H9 (cell line): ENCODE measurements around the gene ADARB2. TPM values are rescaled to one million over a fixed set of nuclear protein-coding genes. Genes with fewer than 3 reads are reported as not detected.

Experiments
- DNase-seq: peaks from one replicate; pipeline ENCODE4 v3.0.0-alpha.2; 2017
- H2AFZ ChIP-seq: one replicate; pipeline ENCODE4 v1.6.1; 2013; ENCODE audit warnings: mild to moderate bottlenecking, low read length, control low read depth, moderate library complexity
- H2AK5ac ChIP-seq: 2 replicates; pipeline ENCODE4 v1.6.1; 2013; ENCODE audit warnings: low read length, control low read depth, mixed read lengths; ENCODE audit not compliant: insufficient read length
- H2BK120ac ChIP-seq: one replicate; pipeline ENCODE4 v1.6.1; 2013; ENCODE audit warnings: low read depth, mild to moderate bottlenecking, low read length, control low read depth, inconsistent platforms; ENCODE audit not compliant: poor library complexity, severe bottlenecking
- H2BK12ac ChIP-seq: 2 replicates; pipeline ENCODE4 v1.6.1; 2013; ENCODE audit warnings: low read length, control low read depth, mixed read lengths, low read depth; ENCODE audit not compliant: insufficient read length
- H2BK15ac ChIP-seq: 2 replicates; pipeline ENCODE4 v1.6.1; 2013; ENCODE audit warnings: low read depth, low read length, control low read depth
- H2BK20ac ChIP-seq: one replicate; pipeline ENCODE4 v1.6.1; 2013; ENCODE audit warnings: low read depth, mild to moderate bottlenecking, low read length, control low read depth, inconsistent platforms; ENCODE audit not compliant: poor library complexity, severe bottlenecking
- H2BK5ac ChIP-seq: 2 replicates; pipeline ENCODE4 v1.6.1; 2013; ENCODE audit warnings: low read length, control low read depth, mixed read lengths; ENCODE audit not compliant: insufficient read length
- H3K14ac ChIP-seq: 2 replicates; pipeline ENCODE4 v1.6.1; 2013; ENCODE audit warnings: low read length, control low read depth; ENCODE audit not compliant: insufficient read depth
- H3K18ac ChIP-seq: 2 replicates; pipeline ENCODE4 v1.6.1; 2013; ENCODE audit warnings: low read depth, mild to moderate bottlenecking, mixed read lengths, low read length, control low read depth; ENCODE audit not compliant: insufficient read length
- H3K23ac ChIP-seq: 2 replicates; pipeline ENCODE4 v1.6.1; 2013; ENCODE audit warnings: low read length, control low read depth, mixed read lengths, low read depth; ENCODE audit not compliant: insufficient read length
- H3K23me2 ChIP-seq: 2 replicates; pipeline ENCODE4 v1.6.1; 2013; ENCODE audit warnings: low read depth, mild to moderate bottlenecking, mixed read lengths, low read length, control low read depth; ENCODE audit not compliant: insufficient read length, poor library complexity, severe bottlenecking
- H3K27ac ChIP-seq: 2 replicates; pipeline ENCODE4 v1.5.1; 2013; ENCODE audit warnings: low read length, control low read depth, mixed read lengths, low read depth; ENCODE audit not compliant: insufficient read length
- H3K27me3 ChIP-seq: 2 replicates; pipeline ENCODE4 v1.6.1; 2013; ENCODE audit warnings: low read length, control low read depth, inconsistent platforms; ENCODE audit not compliant: insufficient read depth
- H3K4ac ChIP-seq: 2 replicates; pipeline ENCODE4 v1.6.1; 2013; ENCODE audit warnings: low read depth, mild to moderate bottlenecking, control low read depth, inconsistent platforms, low read length, moderate library complexity
- H3K4me1 ChIP-seq: 2 replicates; pipeline ENCODE4 v1.6.1; 2013; ENCODE audit warnings: low read length, control low read depth, inconsistent platforms; ENCODE audit not compliant: insufficient read depth
- H3K4me2 ChIP-seq: 2 replicates; pipeline ENCODE4 v1.6.1; 2013; ENCODE audit warnings: low read length, control low read depth, mixed read lengths; ENCODE audit not compliant: insufficient read length, insufficient read depth
- H3K56ac ChIP-seq: 2 replicates; pipeline ENCODE4 v1.6.1; 2013; ENCODE audit warnings: low read depth, mild to moderate bottlenecking, mixed read lengths, low read length, control low read depth; ENCODE audit not compliant: insufficient read length
- H3K79me1 ChIP-seq: 2 replicates; pipeline ENCODE4 v1.6.1; 2013; ENCODE audit warnings: low read depth, mild to moderate bottlenecking, moderate library complexity, low read length, control low read depth, inconsistent platforms; ENCODE audit not compliant: insufficient read depth, poor library complexity, severe bottlenecking
- H3K79me2 ChIP-seq: 2 replicates; pipeline ENCODE4 v1.6.1; 2013; ENCODE audit warnings: low read length, control low read depth, inconsistent platforms; ENCODE audit not compliant: insufficient read depth
- H3K9ac ChIP-seq: 2 replicates; pipeline ENCODE4 v1.6.1; 2013; ENCODE audit warnings: low read length, control low read depth, mixed read lengths; ENCODE audit not compliant: insufficient read length; ENCODE audit errors: extremely low read depth
- H3K9me3 ChIP-seq: one replicate; pipeline ENCODE4 v1.6.1; 2013; ENCODE audit warnings: low read depth, low read length, inconsistent platforms; ENCODE audit not compliant: control insufficient read depth
- H3T11ph ChIP-seq: one replicate; pipeline ENCODE4 v1.6.1; 2013; ENCODE audit warnings: mild to moderate bottlenecking, low read length, control low read depth, inconsistent platforms
- H4K20me1 ChIP-seq: one replicate; pipeline ENCODE4 v1.6.1; 2013; ENCODE audit not compliant: control insufficient read depth, insufficient read length, insufficient read depth
- H4K5ac ChIP-seq: 2 replicates; pipeline ENCODE4 v1.6.1; 2013; ENCODE audit warnings: low read depth, mild to moderate bottlenecking, mixed read lengths, low read length, control low read depth; ENCODE audit not compliant: insufficient read length
- H4K8ac ChIP-seq: replicated peaks from 2 replicates; pipeline ENCODE4 v1.6.1; 2013; ENCODE audit warnings: low read length, control low read depth, mixed read lengths, low read depth; ENCODE audit not compliant: insufficient read length
- H4K91ac ChIP-seq: 2 replicates; pipeline ENCODE4 v1.6.1; 2013; ENCODE audit warnings: low read depth, mild to moderate bottlenecking, moderate library complexity, mixed read lengths, low read length, control low read depth; ENCODE audit not compliant: insufficient read length
- H3K27ac Mint-ChIP-seq, 3 experiments: 2 replicates in 2 of 3; 3 replicates in 1 of 3; pipeline ENCODE4 v1.8.0; 2020 to 2021; ENCODE audit warnings: mixed read lengths in 3 of 3, mild to moderate bottlenecking in 1 of 3, moderate library complexity in 1 of 3
- H3K27me3 Mint-ChIP-seq: 2 replicates; pipeline ENCODE4 v1.8.0; 2021; ENCODE audit warnings: low read depth, mild to moderate bottlenecking, moderate library complexity, mixed read lengths
- H3K36me3 Mint-ChIP-seq, 3 experiments: 2 replicates in 2 of 3; 3 replicates in 1 of 3; pipeline ENCODE4 v1.8.0; 2020 to 2021; ENCODE audit warnings: low read depth in 3 of 3, mixed read lengths in 3 of 3; ENCODE audit not compliant: insufficient read depth in 1 of 3
- H3K4me1 Mint-ChIP-seq, 2 experiments: 2 replicates each; pipeline ENCODE4 v1.8.0; 2020; ENCODE audit warnings: mixed read lengths in 2 of 2
- H3K4me3 Mint-ChIP-seq, 2 experiments: 2 replicates in 1 of 2; 3 replicates in 1 of 2; pipeline ENCODE4 v1.8.0; 2020 to 2021; ENCODE audit warnings: mild to moderate bottlenecking in 2 of 2, mixed read lengths in 2 of 2, moderate library complexity in 1 of 2
- H3K9me3 Mint-ChIP-seq, 2 experiments: 2 replicates in 1 of 2; 3 replicates in 1 of 2; pipeline ENCODE4 v1.8.0; 2020; ENCODE audit warnings: mild to moderate bottlenecking in 2 of 2, mixed read lengths in 2 of 2, moderate library complexity in 1 of 2
- CTCF ChIP-seq: fragments of 200-600 bp; sonication (generic); conservative IDR thresholded peaks from 3 replicates; pipeline ENCODE4 v1.8.0; 2021; ENCODE audit warnings: antibody characterized with exemption, mild to moderate bottlenecking
- WGBS: extraction: QIAGEN DNeasy Blood & Tissue Kit; methylation state at CpG from one replicate; pipeline ENCODE4 v1.1.7; 2013; ENCODE audit warnings: missing lambda C conversion rate, low lambda C conversion rate, mixed read lengths; ENCODE audit not compliant: insufficient read length; ENCODE audit errors: extremely low coverage; 5-methylcytosine and 5-hydroxymethylcytosine counted together
- total RNA-seq: library from RNA; stranded (reverse); gene quantifications from 2 replicates; pipeline ENCODE4 v1.2.1, GENCODE V29; 2021

ADARB2 gene
- total RNA-seq, 1 experiment from 2014 or later, result 0.87 TPM

DNA sequence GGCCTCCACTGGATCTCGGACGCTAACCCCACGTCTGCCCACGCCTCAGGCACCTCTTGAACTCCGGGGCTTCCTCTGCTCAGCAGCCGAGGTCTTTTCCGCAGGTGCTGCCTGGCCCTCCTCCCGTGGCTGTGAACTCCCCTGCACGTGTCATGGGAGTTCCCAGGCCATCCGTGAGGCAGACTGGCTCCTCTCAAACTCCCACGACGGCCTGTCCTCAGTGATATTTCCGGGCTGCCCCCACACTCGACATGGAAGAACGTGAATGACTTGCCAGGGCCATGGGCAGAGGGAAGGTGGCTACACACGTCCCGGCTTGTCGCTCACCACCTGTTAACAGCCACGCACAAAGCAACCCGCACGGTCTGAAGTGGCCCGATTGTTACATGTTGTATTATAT lies 110.9 kb downstream of the ADARB2 start:
- Mint-ChIP-seq H3K4me1 (peaks cover 10 to 14% of the 10 kb centered on the region in 2 experiments), H3K27ac (peak overlapping the region in 2 of 3 experiments; percentile 55 to 81; a peak in 2 of 7 replicates), H3K27me3 (no peaks in the 10 kb centered on the region; the same call in 1 of the 2 replicates), H3K9me3 (no peaks in the 10 kb centered on the region), H3K4me3 (no peak overlapping the region), H3K36me3 (no peaks in the 10 kb centered on the region; a peak in 2 of 7 replicates)
- Histone ChIP-seq H3K9me3 (no peaks in the 10 kb centered on the region), H3K79me2 (no peaks in the 10 kb centered on the region), H2BK5ac (no peak overlapping the region), H3K4me2 (no peak overlapping the region), H3T11ph (no peak overlapping the region), H4K8ac (no peak overlapping the region), H2AK5ac (no peak overlapping the region), H3K4me1 (peaks cover 2% of the 10 kb centered on the region; the same call in 1 of the 2 replicates), H3K9ac (no peak overlapping the region), H3K23ac (no peak overlapping the region), H3K27ac (no peak overlapping the region), H2BK12ac (no peak overlapping the region), H3K18ac (no peak overlapping the region), H4K91ac (no peak overlapping the region), H2AFZ (no peak overlapping the region), H3K79me1 (no peaks in the 10 kb centered on the region), H3K4ac (no peak overlapping the region), H2BK120ac (no peak overlapping the region), H3K56ac (no peak overlapping the region), H3K14ac (no peak overlapping the region), H2BK20ac (no peak overlapping the region), H4K20me1 (peaks cover 4% of the 10 kb centered on the region), H2BK15ac (no peak overlapping the region), H3K27me3 (no peaks in the 10 kb centered on the region), H4K5ac (no peak overlapping the region), H3K23me2 (no peaks in the 10 kb centered on the region)
- WGBS, result no CpG with 5 or more reads among the region's 22 CpGs
- TF ChIP-seq CTCF, result no peak
- DNase-seq, result no peak
